H1 (cell line): ENCODE results near the gene FCMR. TPM values are rescaled to one million over a fixed set of nuclear protein-coding genes. Genes with fewer than 3 reads are reported as not detected.

Source experiments
- CBX5 ChIP-seq: fragments of 300-800, 300-1000 bp; sonication (generic); IDR thresholded peaks from 2 replicates; pipeline ENCODE4 v1.7.1; 2016; ENCODE audit warnings: antibody characterized with exemption, low read length, low read depth
- polyA plus RNA-seq, 7 experiments: library from polyadenylated mRNA; depleted of rRNA in 3 of 7; stranded (reverse) in 5 of 7; unstranded in 2 of 7; fragments of >200 nt in 5 of 7; fragments of 200-250 nt in 2 of 7; gene quantifications; 1 replicate in 5 of 7; 2 replicates in 1 of 7; 4 replicates in 1 of 7; pipeline versions ENCODE4 v1.2.1 to v1.2.3, GENCODE V29; 2011 to 2013; ENCODE audit warnings: missing spikeins in 2 of 7, mixed read lengths in 2 of 7
- total RNA-seq: library from RNA; stranded (reverse); fragmentation: NEBNext Ultra II Directional; extraction: Animal tissue kit (Norgen Biotek cat#: 25700); gene quantifications from 2 replicates; pipeline ENCODE4 v1.2.1, GENCODE V29; 2021

Gene FCMR
- total and polyA plus RNA-seq, 2 of the 8 experiments (the other 6 are each of a cell fraction or from before 2014, with no cell fraction given): 0.53 TPM; not detected in 1

- TF ChIP-seq CBX5: no peak
Measured at GRCh38 chr1:206896261-206896660, 25.5 kb downstream of the FCMR start (continued).
